GM18502 (cell line): Measurements from ENCODE around the gene CD4.

ENCODE experiments used
- ATAC-seq: cut with Tn5 transposase; IDR thresholded peaks from one replicate; pipeline ENCODE4 v1.9.1; 2021; ENCODE audit warnings: mild to moderate bottlenecking; ENCODE audit not compliant: unreplicated experiment, poor library complexity

The CD4 gene

DNA sequence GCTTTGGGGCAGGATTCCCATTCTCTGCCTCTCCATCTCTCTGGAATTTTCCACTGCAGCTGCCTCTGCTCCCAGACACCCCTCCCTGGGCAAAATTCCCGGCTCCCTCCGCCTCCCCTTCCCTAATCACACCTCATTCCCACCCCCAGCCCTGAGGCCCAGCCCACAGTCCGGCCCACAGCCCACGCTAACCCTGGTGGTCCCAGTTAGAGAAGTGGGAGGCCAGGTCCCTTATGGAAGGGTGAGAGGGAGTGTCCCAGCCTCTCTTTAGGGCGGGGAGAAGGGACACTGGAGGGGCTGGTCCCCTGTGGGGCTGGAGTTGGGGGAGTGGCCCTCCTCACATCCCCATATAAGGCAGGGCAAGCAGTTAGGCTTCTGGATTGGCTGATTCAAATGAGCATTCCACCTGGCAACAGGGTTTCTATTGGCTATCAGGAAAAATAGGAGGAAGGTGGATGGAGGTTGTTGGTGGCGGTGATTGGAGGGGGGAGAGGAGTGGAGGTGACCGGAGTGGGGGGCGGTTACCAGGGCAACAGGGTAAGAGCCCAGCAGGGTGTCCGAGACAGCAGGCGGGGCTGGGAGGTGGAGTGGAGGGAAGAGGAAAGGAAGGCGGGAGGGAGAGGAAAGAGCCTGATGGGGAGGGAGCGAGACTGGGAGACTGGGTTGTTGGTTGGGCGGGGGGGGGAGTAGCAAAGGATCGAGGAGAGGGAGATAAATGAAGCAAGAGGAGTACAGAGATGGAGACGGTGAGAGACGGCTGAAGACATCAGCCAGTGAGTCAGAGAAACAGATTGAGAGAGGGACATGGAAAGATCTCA is 25.1 kb upstream of the CD4 start:
- peak; percentile 85 for ATAC-seq

- ATAC-seq: no peak
Measured at GRCh38 chr12:6765048-6765633, 24.2 kb upstream of the CD4 start.

DNA sequence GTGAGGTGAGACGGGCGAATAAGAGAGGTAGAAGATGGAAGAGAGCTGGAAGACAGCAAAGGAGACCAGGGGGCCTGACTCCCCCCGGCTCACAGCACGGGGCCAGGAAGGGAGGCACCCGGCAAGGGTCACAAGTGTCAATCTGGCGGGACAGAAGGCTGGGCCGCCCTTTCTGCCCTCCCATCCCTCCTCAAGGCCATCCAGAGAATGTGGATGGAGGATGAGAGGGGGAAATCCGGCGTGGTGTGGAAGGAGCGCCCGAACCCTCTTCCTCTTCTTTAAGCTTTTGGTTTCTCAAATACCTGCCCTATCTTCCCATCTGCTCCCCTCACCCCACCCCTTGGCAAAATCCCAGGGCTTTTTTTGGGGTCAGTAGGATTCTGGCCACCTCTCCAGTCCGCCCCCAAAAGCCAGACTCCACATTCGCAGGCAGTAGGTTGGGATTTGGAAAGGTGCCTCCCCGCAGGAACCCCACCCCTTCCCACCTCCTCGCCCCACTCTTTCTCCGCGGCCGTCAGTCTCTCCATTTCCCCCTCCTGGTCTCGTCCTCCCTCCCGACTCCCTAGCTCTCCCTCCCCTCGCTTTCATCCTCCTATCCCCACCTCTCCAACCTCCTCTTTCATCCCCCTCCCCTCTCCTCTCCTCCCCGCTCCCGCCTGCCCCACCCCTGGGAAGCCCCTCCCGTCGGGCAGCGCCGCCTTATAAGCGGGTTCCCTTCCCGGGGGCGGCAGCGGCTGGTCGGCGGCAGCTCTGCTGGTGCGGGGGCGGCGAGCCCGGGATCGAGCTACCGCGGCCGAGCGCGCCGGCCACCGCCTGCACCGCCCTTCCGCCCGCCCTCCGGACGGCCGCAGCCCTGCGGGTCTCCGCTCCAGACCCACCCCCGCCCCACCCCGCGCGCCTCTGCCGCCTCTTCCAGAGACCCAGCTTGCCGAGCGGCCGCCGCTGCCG is 23.4 kb upstream of the CD4 start, which contains the start of gene PTMS:
Gene PTMS, plus strand, starts transcription at position 730 of the 948 bp plus-strand sequence. CDS start 343 bp downstream, outside the sequence.
- peak; percentile 15 for ATAC-seq

DNA sequence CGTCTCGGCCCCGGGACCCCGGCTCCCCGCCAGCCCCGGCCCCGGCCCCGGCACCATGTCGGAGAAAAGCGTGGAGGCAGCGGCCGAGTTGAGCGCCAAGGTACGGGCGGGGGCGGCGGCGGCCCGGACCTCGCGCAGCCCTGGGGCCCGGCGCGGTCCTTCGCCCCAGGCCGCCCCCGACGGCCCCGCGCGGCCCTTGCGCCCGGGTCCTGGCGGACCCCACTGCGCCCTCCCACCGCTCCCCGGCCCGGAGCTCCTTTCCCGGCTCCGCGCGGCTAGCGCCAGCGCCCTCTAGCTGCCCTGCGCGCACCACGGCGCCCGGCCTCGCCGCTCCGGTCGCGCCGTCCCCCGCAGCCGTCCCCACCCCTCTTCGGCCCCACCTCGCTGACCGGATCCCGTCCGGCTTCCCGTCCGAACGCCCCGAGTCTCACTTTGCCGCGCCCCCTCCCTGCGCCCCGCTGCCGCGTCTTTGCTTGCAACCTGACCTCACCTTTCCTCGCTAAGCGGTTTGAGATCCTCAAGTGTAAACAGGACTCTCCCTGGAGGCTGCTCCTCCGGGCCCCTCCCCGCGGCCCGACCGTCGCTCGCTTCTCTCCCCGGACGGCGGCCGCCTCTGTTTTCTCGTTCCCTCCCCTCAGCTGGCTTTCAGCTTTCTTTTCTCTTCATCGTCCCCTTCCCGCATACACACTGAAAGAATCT is 22.5 kb upstream of the CD4 start:
- ATAC-seq: peak; percentile 47

- no peak for ATAC-seq
Measured at GRCh38 chr12:6767353-6768319, 21.7 kb upstream of the CD4 start.

DNA sequence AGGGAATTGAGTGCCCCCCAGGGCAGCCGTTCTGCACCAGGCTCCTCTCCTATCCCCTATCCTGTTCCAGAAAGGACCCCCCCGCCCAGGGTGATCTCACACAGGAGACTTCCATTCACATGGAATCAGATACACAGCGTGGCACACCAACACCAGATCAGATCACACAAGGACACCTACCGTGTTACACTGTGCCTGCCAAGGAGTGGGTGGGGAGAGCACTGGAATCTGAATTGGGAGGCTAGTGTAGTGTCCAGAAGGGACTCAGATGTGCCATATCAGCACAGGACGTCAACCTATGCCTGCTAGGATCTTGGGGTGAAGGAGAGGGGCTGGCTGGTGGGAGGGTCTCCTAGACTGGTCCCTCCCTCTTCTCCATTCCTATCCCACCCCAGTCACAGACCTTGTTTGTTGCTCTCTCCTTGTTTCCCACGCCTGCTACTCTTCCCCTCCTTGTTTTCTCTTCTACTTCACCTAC is 20.9 kb upstream of the CD4 start:
- ATAC-seq: no peak

- ATAC-seq: no peak
Measured at GRCh38 chr12:6768990-6769389, 20.3 kb upstream of the CD4 start.

GRCh38 chr12:6769666-6770065 is 19.7 kb upstream of the CD4 start:
- no peak for ATAC-seq

GRCh38 chr12:6770094-6770493 is 19.2 kb upstream of the CD4 start:
- no peak for ATAC-seq

GRCh38 chr12:6770600-6770999 is 18.7 kb upstream of the CD4 start:
- no peak for ATAC-seq

DNA sequence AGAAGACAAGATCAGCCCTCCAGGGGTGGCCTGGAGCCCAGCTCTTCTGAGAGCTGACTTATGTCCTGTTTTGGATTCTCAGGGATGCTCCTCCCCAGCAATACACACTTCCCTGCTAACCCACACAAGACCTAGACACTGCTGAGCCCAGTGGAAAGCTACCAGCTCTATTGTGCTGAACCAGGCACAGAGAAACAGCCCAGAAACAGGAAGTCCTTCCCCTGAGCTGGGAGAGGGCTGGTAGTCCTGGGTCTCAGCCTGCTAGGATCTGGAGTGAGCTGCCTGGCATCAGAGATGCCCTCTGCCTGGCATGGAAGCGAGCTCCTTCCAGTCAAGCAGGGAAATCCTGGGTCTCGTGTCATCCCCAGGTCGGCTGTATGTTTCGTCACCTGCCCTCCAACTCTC is 18.2 kb upstream of the CD4 start:
- ATAC-seq: no peak

- no peak for ATAC-seq
Measured at GRCh38 chr12:6771509-6772330, 17.6 kb upstream of the CD4 start.

DNA sequence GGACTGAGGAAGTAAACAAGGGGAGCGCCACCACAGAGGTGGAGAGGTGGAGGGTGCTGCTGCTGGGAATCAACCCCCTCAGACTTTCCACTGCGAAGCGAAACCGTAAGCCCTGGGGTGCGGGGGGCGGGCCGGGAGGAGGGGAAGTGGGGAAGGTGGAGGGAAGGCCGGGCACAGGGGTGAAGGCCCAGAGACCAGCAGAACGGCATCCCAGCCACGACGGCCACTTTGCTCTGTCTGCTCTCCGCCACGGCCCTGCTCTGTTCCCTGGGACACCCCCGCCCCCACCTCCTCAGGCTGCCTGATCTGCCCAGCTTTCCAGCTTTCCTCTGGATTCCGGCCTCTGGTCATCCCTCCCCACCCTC is 17.0 kb upstream of the CD4 start, which contains the start of gene LAG3:
Gene LAG3, plus strand, starts transcription at position 190 of the 365 bp plus-strand sequence. CDS start 333 bp downstream, outside the sequence.
- no peak for ATAC-seq

GRCh38 chr12:6772726-6773589 is 16.4 kb upstream of the CD4 start:
- no peak for ATAC-seq

DNA sequence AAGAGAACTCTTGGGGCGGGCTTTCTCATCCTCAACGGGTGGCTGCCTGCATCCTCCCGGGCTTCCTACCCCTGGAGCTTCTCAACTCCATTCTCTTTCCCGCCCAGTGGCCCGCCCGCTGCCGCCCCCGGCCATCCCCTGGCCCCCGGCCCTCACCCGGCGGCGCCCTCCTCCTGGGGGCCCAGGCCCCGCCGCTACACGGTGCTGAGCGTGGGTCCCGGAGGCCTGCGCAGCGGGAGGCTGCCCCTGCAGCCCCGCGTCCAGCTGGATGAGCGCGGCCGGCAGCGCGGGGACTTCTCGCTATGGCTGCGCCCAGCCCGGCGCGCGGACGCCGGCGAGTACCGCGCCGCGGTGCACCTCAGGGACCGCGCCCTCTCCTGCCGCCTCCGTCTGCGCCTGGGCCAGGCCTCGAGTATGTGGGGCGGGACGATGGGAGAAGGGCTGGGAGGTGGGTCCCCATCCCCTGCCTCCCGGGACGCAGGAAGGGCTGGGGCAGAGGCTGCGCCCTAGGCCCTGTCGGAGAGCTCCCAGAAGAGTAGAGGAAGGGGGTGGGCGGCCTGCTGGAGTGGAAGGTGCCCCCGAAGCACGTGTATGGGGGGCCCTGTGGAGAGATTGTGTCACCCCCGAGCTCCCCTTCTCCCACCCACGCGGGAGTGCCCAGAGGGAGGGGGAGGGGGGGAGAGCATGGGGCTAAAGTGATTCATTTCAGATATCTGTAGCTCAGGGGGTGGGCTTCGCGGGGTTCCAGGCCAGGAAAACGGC is 15.6 kb upstream of the CD4 start:
- no peak for ATAC-seq

DNA sequence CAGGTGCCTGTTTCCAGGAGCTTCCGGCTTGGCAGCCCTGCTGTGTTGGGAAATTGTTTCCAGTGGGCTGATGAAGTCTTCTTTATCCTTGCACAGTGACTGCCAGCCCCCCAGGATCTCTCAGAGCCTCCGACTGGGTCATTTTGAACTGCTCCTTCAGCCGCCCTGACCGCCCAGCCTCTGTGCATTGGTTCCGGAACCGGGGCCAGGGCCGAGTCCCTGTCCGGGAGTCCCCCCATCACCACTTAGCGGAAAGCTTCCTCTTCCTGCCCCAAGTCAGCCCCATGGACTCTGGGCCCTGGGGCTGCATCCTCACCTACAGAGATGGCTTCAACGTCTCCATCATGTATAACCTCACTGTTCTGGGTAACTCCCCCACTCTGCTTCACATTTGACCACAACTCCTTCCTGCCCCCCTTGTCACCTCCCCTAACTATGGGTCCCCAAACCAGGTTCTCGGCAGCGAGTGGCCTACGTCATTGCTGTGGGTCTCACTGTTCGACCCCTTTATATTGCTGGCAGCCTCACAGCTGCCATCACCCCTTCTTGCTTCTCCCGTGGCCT is 14.7 kb upstream of the CD4 start:
- no peak for ATAC-seq
